ENCODE measurements around the gene ARL9.

ARL9 gene

DNA sequence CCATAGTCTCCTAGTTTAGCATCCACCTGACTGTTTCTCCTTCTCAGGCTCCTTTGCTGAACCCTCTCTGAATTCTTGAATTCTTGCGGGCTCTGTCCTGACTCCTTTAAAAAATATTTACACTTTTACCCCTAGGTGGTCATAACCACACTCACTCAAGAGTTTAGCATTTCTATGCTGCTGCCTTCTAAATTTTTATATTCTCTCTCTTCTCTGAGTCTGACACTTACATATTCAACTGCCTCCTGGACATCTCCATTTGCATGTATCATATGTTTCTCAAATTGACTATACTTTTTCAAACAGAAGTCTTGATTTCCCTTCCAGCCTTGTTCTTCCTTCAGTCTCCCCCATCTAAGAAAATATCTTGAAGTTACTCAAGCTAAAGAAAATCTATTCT is 31.6 kb downstream of the ARL9 start:
- Histone ChIP-seq H2AFZ (ENCODE audit: low read length) (no peak overlapping the region), H3K4me2 (ENCODE audit: low read depth, low read length, poor library complexity, severe bottlenecking) (no peak overlapping the region), H3K4me3 (ENCODE audit: low read length, poor library complexity, severe bottlenecking) (no peak overlapping the region), H3K9me3 (ENCODE audit: insufficient read depth, low read depth, low read length) (no peaks in the 10 kb centered on the region), H3F3A (ENCODE audit: low read depth) (no peaks in the 10 kb centered on the region), H3K4me1 (ENCODE audit: insufficient read depth, low read length, poor library complexity, severe bottlenecking) (no peaks in the 10 kb centered on the region), H3K79me2 (ENCODE audit: insufficient read depth, low read length) (no peaks in the 10 kb centered on the region), H3K9me2 (replicated peaks; ENCODE audit: low read depth, low read length) (no peaks in the 10 kb centered on the region), H4K20me1 (ENCODE audit: insufficient read depth, low read length, poor library complexity, severe bottlenecking) (no peaks in the 10 kb centered on the region), H3K27me3 (ENCODE audit: insufficient read depth, low read length, poor library complexity, severe bottlenecking) (no peaks in the 10 kb centered on the region), H3K36me3 (ENCODE audit: insufficient read depth, low read length) (no peaks in the 10 kb centered on the region), H3K9ac (ENCODE audit: low read depth, low read length, poor library complexity, severe bottlenecking) (no peak overlapping the region)
- TF ChIP-seq, protein P1, sequence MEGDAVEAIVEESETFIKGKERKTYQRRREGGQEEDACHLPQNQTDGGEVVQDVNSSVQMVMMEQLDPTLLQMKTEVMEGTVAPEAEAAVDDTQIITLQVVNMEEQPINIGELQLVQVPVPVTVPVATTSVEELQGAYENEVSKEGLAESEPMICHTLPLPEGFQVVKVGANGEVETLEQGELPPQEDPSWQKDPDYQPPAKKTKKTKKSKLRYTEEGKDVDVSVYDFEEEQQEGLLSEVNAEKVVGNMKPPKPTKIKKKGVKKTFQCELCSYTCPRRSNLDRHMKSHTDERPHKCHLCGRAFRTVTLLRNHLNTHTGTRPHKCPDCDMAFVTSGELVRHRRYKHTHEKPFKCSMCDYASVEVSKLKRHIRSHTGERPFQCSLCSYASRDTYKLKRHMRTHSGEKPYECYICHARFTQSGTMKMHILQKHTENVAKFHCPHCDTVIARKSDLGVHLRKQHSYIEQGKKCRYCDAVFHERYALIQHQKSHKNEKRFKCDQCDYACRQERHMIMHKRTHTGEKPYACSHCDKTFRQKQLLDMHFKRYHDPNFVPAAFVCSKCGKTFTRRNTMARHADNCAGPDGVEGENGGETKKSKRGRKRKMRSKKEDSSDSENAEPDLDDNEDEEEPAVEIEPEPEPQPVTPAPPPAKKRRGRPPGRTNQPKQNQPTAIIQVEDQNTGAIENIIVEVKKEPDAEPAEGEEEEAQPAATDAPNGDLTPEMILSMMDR (conservative IDR thresholded peaks at IDR 0.05; ENCODE audit: low read length), result no peak
- no peak for TF ChIP-seq EZH2phosphoT487 (IDR thresholded peaks at IDR 0.05; ENCODE audit: borderline replicate concordance)

DNA sequence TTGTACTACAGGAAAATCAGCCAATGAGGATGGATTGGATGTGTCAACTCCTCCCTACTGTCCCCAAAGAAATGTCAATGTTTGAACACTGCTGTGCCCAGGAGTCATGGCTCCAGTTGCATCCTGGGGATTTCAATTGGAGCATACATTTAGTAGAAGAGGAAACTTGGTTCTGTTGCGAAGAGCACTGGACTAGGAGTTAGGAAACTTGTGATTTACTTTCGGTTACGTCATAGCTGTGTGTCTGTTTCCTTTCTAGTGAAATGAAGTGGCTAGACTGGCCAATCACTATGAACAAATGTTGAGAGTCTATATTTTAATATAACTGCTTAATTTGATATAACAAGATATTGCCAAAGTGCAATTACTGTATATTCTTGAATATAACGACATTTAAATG is 35.2 kb downstream of the ARL9 start:
- Histone ChIP-seq H3F3A (ENCODE audit: low read depth) (no peaks in the 10 kb centered on the region), H3K36me3 (ENCODE audit: insufficient read depth, low read length) (no peaks in the 10 kb centered on the region), H3K4me1 (ENCODE audit: insufficient read depth, low read length, poor library complexity, severe bottlenecking) (no peaks in the 10 kb centered on the region), H2AFZ (ENCODE audit: low read length) (peak overlapping the region; percentile 49; the same call in 1 of the 2 replicates), H3K27me3 (ENCODE audit: insufficient read depth, low read length, poor library complexity, severe bottlenecking) (no peaks in the 10 kb centered on the region), H3K9me2 (replicated peaks; ENCODE audit: low read depth, low read length) (no peaks in the 10 kb centered on the region), H3K9me3 (ENCODE audit: insufficient read depth, low read depth, low read length) (no peaks in the 10 kb centered on the region), H3K4me2 (ENCODE audit: low read depth, low read length, poor library complexity, severe bottlenecking) (no peak overlapping the region), H4K20me1 (ENCODE audit: insufficient read depth, low read length, poor library complexity, severe bottlenecking) (no peaks in the 10 kb centered on the region), H3K9ac (ENCODE audit: low read depth, low read length, poor library complexity, severe bottlenecking) (no peak overlapping the region), H3K4me3 (ENCODE audit: low read length, poor library complexity, severe bottlenecking) (no peak overlapping the region), H3K79me2 (ENCODE audit: insufficient read depth, low read length) (no peaks in the 10 kb centered on the region)
- TF ChIP-seq, protein P1 (conservative IDR thresholded peaks at IDR 0.05; ENCODE audit: low read length), result no peak
- TF ChIP-seq EZH2phosphoT487 (IDR thresholded peaks at IDR 0.05; ENCODE audit: borderline replicate concordance), result no peak

DNA sequence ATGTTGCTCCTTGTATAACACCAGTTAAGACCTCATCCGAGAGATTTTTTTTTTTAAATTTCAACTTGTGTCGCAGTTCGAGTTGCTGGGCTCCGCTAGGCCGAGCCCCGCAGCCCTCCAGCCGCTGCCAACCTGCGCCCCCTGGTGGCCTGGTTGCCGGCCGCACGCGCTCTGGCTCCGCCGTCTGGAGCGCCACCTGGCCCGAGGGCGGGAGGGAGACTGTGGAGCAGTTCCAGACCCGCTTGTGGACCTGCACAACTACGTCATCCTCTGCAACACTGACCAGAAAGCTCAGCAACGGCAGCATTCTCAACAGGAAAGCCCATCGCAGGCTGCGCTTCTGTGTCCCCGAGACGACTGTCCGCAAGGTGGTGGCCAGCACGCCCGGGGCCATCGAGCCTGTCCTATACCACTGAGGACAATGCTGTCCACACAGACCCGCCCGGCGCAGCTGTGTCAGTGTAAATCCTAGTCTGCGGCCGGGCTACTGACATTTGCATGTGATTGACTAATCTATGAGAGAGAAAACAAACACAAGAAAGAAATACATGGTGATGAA is 39.1 kb downstream of the ARL9 start:
- H3K36me3 ChIP-seq (ENCODE audit: insufficient read depth, low read length), result no peaks in the 10 kb centered on the region
- no peak overlapping the region for H3K4me3 ChIP-seq (ENCODE audit: low read length, poor library complexity, severe bottlenecking)
- H4K20me1 ChIP-seq (ENCODE audit: insufficient read depth, low read length, poor library complexity, severe bottlenecking), result no peaks in the 10 kb centered on the region
- H3K79me2 ChIP-seq (ENCODE audit: insufficient read depth, low read length), result no peaks in the 10 kb centered on the region
- no peaks in the 10 kb centered on the region for H3F3A ChIP-seq (ENCODE audit: low read depth)
- H3K9me2 ChIP-seq (replicated peaks; ENCODE audit: low read depth, low read length), result no peaks in the 10 kb centered on the region
- no peak overlapping the region for H3K9ac ChIP-seq (ENCODE audit: low read depth, low read length, poor library complexity, severe bottlenecking)
- no peaks in the 10 kb centered on the region for H3K4me1 ChIP-seq (ENCODE audit: insufficient read depth, low read length, poor library complexity, severe bottlenecking)
- peak overlapping the region; percentile 18 for H3K4me2 ChIP-seq (ENCODE audit: low read depth, low read length, poor library complexity, severe bottlenecking)
- TF ChIP-seq, protein P1 (conservative IDR thresholded peaks at IDR 0.05; ENCODE audit: low read length), result peak; percentile 73
- TF ChIP-seq EZH2phosphoT487 (IDR thresholded peaks at IDR 0.05; ENCODE audit: borderline replicate concordance), result no peak
- H3K27me3 ChIP-seq (ENCODE audit: insufficient read depth, low read length, poor library complexity, severe bottlenecking), result no peaks in the 10 kb centered on the region
- peak overlapping the region; percentile 81 for H2AFZ ChIP-seq (ENCODE audit: low read length)
- no peaks in the 10 kb centered on the region for H3K9me3 ChIP-seq (ENCODE audit: insufficient read depth, low read depth, low read length)

All from Loucy (cell line).